IMR-90 (cell line): ENCODE data around the gene DPYSL5. TPM values are rescaled to one million over a fixed set of nuclear protein-coding genes. Genes with fewer than 3 reads are reported as not detected.

Experiments
- ATAC-seq: fragments of 200-7000 bp; cut with Tn5 transposase; 2 replicates; pipeline ENCODE4 v1.9.1; 2020; ENCODE audit warnings: low read depth, mild to moderate bottlenecking, moderate library complexity
- BruUV-seq: library from RNA; stranded (reverse); fragments of 400-500 nt; replicated peaks from 2 replicates; lab custom pipeline; 2021; lab: Mats Ljungman, UMichigan
- CTCF ChIA-PET: fragments of 300-600 bp; formaldehyde crosslinking; extraction: SDS; loops from one replicate; lab custom pipeline; 2021; ENCODE audit warnings: antibody characterized with exemption; lab: Yijun Ruan, JAX
- POLR2A ChIA-PET: fragments of 300-600 bp; sonication (Branson Sonifier 250); formaldehyde crosslinking; loops from one replicate; lab custom pipeline; 2022; ENCODE audit warnings: antibody characterized with exemption; ENCODE audit not compliant: unreplicated experiment; lab: Charles Lee
- DNase-seq: peaks from one replicate; pipeline ENCODE4 v3.0.0; 2013
- H2AFZ ChIP-seq: replicated peaks from 2 replicates; pipeline ENCODE3; 2013; ENCODE audit warnings: low read length, mild to moderate bottlenecking; ENCODE audit not compliant: poor library complexity
- H2AK5ac ChIP-seq: 2 replicates; pipeline ENCODE4 v1.6.1; 2013; ENCODE audit warnings: low read depth, low read length, inconsistent platforms
- H2AK9ac ChIP-seq: replicated peaks from 2 replicates; pipeline ENCODE3; 2013; ENCODE audit warnings: mild to moderate bottlenecking, low read depth, low read length, moderate library complexity; ENCODE audit not compliant: poor library complexity
- H2BK120ac ChIP-seq: 2 replicates; pipeline ENCODE4 v1.6.1; 2013; ENCODE audit warnings: low read depth, low read length, inconsistent platforms
- H2BK15ac ChIP-seq: 3 replicates; pipeline ENCODE4 v1.6.1; 2013; ENCODE audit warnings: low read depth, low read length, inconsistent platforms
- H2BK20ac ChIP-seq: 2 replicates; pipeline ENCODE4 v1.6.1; 2013; ENCODE audit warnings: low read depth, mild to moderate bottlenecking, inconsistent platforms, low read length, moderate library complexity
- H2BK5ac ChIP-seq: 2 replicates; pipeline ENCODE4 v1.6.1; 2013; ENCODE audit warnings: mild to moderate bottlenecking, low read depth, low read length, inconsistent platforms; ENCODE audit not compliant: poor library complexity, severe bottlenecking
- H3K14ac ChIP-seq: replicated peaks from 2 replicates; pipeline ENCODE4 v1.6.1; 2013; ENCODE audit warnings: low read depth, low read length, inconsistent platforms
- H3K18ac ChIP-seq: 2 replicates; pipeline ENCODE4 v1.6.1; 2013; ENCODE audit warnings: low read depth, low read length, control low read depth
- H3K23ac ChIP-seq: 2 replicates; pipeline ENCODE4 v1.6.1; 2013; ENCODE audit warnings: low read depth, low read length, inconsistent platforms
- H3K27ac ChIP-seq: 2 replicates; pipeline ENCODE4 v1.5.1; 2013; ENCODE audit warnings: mild to moderate bottlenecking, control low read depth, low read length; ENCODE audit not compliant: insufficient read depth
- H3K27me3 ChIP-seq: 2 replicates; pipeline ENCODE4 v1.6.1; 2013; ENCODE audit warnings: low read length; ENCODE audit not compliant: control insufficient read depth, insufficient read depth
- H3K36me3 ChIP-seq: 2 replicates; pipeline ENCODE4 v1.6.1; 2013; ENCODE audit warnings: low read length, mixed read lengths; ENCODE audit not compliant: control insufficient read depth, insufficient read depth
- H3K4ac ChIP-seq: 2 replicates; pipeline ENCODE4 v1.6.1; 2013; ENCODE audit warnings: low read depth, low read length, inconsistent platforms
- H3K4me1 ChIP-seq: 2 replicates; pipeline ENCODE4 v1.6.1; 2013; ENCODE audit warnings: low read length, mixed read lengths; ENCODE audit not compliant: control insufficient read depth, insufficient read depth
- H3K4me2 ChIP-seq: 2 replicates; pipeline ENCODE4 v1.6.1; 2013; ENCODE audit warnings: low read depth, mild to moderate bottlenecking, control low read depth, low read length, moderate library complexity
- H3K4me3 ChIP-seq: 2 replicates; pipeline ENCODE4 v1.5.1; 2013; ENCODE audit warnings: low read depth, mild to moderate bottlenecking, control low read depth, low read length, moderate library complexity; ENCODE audit not compliant: insufficient read depth
- H3K56ac ChIP-seq: 2 replicates; pipeline ENCODE4 v1.6.1; 2013; ENCODE audit warnings: low read length, inconsistent platforms; ENCODE audit not compliant: insufficient read depth; ENCODE audit errors: extremely low read depth
- H3K79me1 ChIP-seq, 2 experiments: 2 replicates each; pipeline ENCODE4 v1.6.1; 2013; ENCODE audit warnings: low read length in 2 of 2, inconsistent platforms in 1 of 2, low read depth in 1 of 2
- H3K9ac ChIP-seq: 2 replicates; pipeline ENCODE4 v1.6.1; 2013; ENCODE audit warnings: low read depth, low read length, control low read depth
- H3K9me1 ChIP-seq: 2 replicates; pipeline ENCODE4 v1.6.1; 2013; ENCODE audit warnings: low read length, inconsistent platforms; ENCODE audit not compliant: insufficient read depth
- H3K9me3 ChIP-seq: 2 replicates; pipeline ENCODE4 v1.6.1; 2013; ENCODE audit warnings: low read length; ENCODE audit not compliant: control insufficient read depth, insufficient read depth
- H4K20me1 ChIP-seq: 2 replicates; pipeline ENCODE4 v1.6.1; 2013; ENCODE audit warnings: low read length, inconsistent platforms; ENCODE audit not compliant: insufficient read depth
- H4K5ac ChIP-seq: 2 replicates; pipeline ENCODE4 v1.6.1; 2013; ENCODE audit warnings: mild to moderate bottlenecking, low read depth, low read length, control low read depth
- H4K8ac ChIP-seq, 2 experiments: 2 replicates each; pipeline ENCODE4 v1.6.1; 2013; ENCODE audit warnings: low read depth in 2 of 2, low read length in 2 of 2, control low read depth in 1 of 2, inconsistent platforms in 1 of 2
- H4K91ac ChIP-seq: 2 replicates; pipeline ENCODE4 v1.6.1; 2013; ENCODE audit warnings: low read depth, low read length, inconsistent platforms; ENCODE audit not compliant: insufficient read depth
- BHLHE40 ChIP-seq: fragments of 150-350 bp; IDR thresholded peaks from 2 replicates; pipeline ENCODE4 v1.6.1; 2016; ENCODE audit warnings: mild to moderate bottlenecking, low read depth, low read length
- CEBPB ChIP-seq: IDR thresholded peaks from 2 replicates; pipeline ENCODE4 v1.6.1; 2012; ENCODE audit warnings: low read depth, low read length, improper control_type of control experiment
- CHD1 ChIP-seq: IDR thresholded peaks from 2 replicates; pipeline ENCODE4 v1.6.1; 2012; ENCODE audit warnings: low read depth, low read length, improper control_type of control experiment
- CTCF ChIP-seq: conservative IDR thresholded peaks from 2 replicates; pipeline ENCODE4 v1.5.1; 2012; ENCODE audit warnings: mild to moderate bottlenecking, low read depth, low read length, improper control_type of control experiment
- ELK1 ChIP-seq: fragments of 150-350 bp; IDR thresholded peaks from 2 replicates; pipeline ENCODE4 v1.6.1; 2016; ENCODE audit warnings: low read depth, mild to moderate bottlenecking, low read length, moderate library complexity, borderline replicate concordance
- FOS ChIP-seq: fragments of 150-350 bp; IDR thresholded peaks from 2 replicates; pipeline ENCODE4 v1.6.1; 2016; ENCODE audit warnings: low read depth, low read length
- MAFK ChIP-seq: IDR thresholded peaks from 2 replicates; pipeline ENCODE4 v1.6.1; 2012; ENCODE audit warnings: low read depth, low read length, improper control_type of control experiment
- MAZ ChIP-seq: IDR thresholded peaks from 2 replicates; pipeline ENCODE4 v1.6.1; 2012; ENCODE audit warnings: low read depth, mild to moderate bottlenecking, low read length, improper control_type of control experiment, moderate library complexity, borderline replicate concordance
- MXI1 ChIP-seq: IDR thresholded peaks from 2 replicates; pipeline ENCODE4 v1.6.1; 2012; ENCODE audit warnings: low read depth, mild to moderate bottlenecking, low read length, moderate library complexity, borderline replicate concordance
- NFE2L2 ChIP-seq: fragments of 150-350 bp; IDR thresholded peaks from 2 replicates; pipeline ENCODE4 v1.6.1; 2016; ENCODE audit warnings: low read depth, mild to moderate bottlenecking, low read length
- POLR2A ChIP-seq: IDR thresholded peaks from 2 replicates; pipeline ENCODE4 v1.6.1; 2012; ENCODE audit warnings: mild to moderate bottlenecking, low read depth, low read length
- RAD21 ChIP-seq: IDR thresholded peaks from 2 replicates; pipeline ENCODE4 v1.6.1; 2012; ENCODE audit warnings: low read length, improper control_type of control experiment
- RCOR1 ChIP-seq: IDR thresholded peaks from 2 replicates; pipeline ENCODE4 v1.6.1; 2012; ENCODE audit warnings: mild to moderate bottlenecking, low read length, improper control_type of control experiment; ENCODE audit not compliant: insufficient replicate concordance
- RFX5 ChIP-seq: IDR thresholded peaks from 2 replicates; pipeline ENCODE4 v1.8.0; 2012; ENCODE audit warnings: low read depth, mild to moderate bottlenecking, low read length, moderate library complexity
- SMC3 ChIP-seq: fragments of 150-350 bp; IDR thresholded peaks from 2 replicates; pipeline ENCODE4 v1.6.1; 2016; ENCODE audit warnings: low read depth, mild to moderate bottlenecking, antibody characterized with exemption, low read length, moderate library complexity
- USF2 ChIP-seq: fragments of 150-350 bp; IDR thresholded peaks from 2 replicates; pipeline ENCODE4 v1.6.1; 2017; ENCODE audit warnings: mild to moderate bottlenecking, antibody characterized with exemption, low read length, low read depth
- whole genome bisulfite sequencing, 2 experiments: methylation state at CpG; one replicate each; pipeline versions ENCODE4 v1.1.5 to v1.1.7; 2013; ENCODE audit warnings: missing lambda C conversion rate in 2 of 2; ENCODE audit not compliant: insufficient read length in 1 of 2; ENCODE audit errors: extremely low coverage in 2 of 2; 5-methylcytosine and 5-hydroxymethylcytosine counted together
- dilution Hi-C: fragments of 300-500 bp; cut with HindIII; formaldehyde crosslinking; loops from one replicate; pipeline ENCODE4 v1.14.3; 2018; ENCODE audit warnings: low sequenced_read_pairs; ENCODE audit not compliant: unreplicated experiment
- in situ Hi-C: fragments of 300-500 bp; cut with MboI; formaldehyde crosslinking; loops from 3 replicates; pipeline ENCODE4 v1.14.3; 2019; ENCODE audit warnings: low sequenced_read_pairs, inconsistent platforms, mixed read lengths
- intact Hi-C: fragments of 100-400 bp; cut with micrococcal nuclease; formaldehyde crosslinking; loops from 2 replicates; pipeline ENCODE4 v1.10.0; 2022
- polyA plus RNA-seq, 3 experiments: library from polyadenylated mRNA; depleted of rRNA; stranded (reverse); fragments of >200 nt; gene quantifications; 2 replicates each; pipeline ENCODE4 v1.2.3, GENCODE V29; 2012; ENCODE audit warnings: low replicate concordance in 1 of 3
- total RNA-seq: library from RNA; depleted of rRNA; stranded (reverse); fragments of >200 nt; gene quantifications from 2 replicates; pipeline ENCODE4 v1.2.3, GENCODE V29; 2012

Gene DPYSL5
- total and polyA plus RNA-seq, 2 of the 4 experiments (the other 2 are of a cell fraction), result not detected

GRCh38 chr2:26986576-26986975, 138.6 kb downstream of the DPYSL5 start:
- Histone ChIP-seq H3K4me2 (no peak overlapping the region), H2BK15ac (no peak overlapping the region), H3K56ac (no peak overlapping the region), H4K20me1 (peaks cover 14% of the 10 kb centered on the region; the same call in 1 of the 2 replicates), H3K23ac (no peak overlapping the region), H3K18ac (no peak overlapping the region), H3K36me3 (no peaks in the 10 kb centered on the region), H3K4me3 (no peak overlapping the region), H2AK9ac (no peak overlapping the region), H4K8ac (no peak overlapping the region), H3K9me1 (peaks cover 2% of the 10 kb centered on the region; the same call in 1 of the 2 replicates), H3K27me3 (no peaks in the 10 kb centered on the region; the same call in 1 of the 2 replicates), H3K14ac (no peak overlapping the region), H2BK20ac (no peak overlapping the region), H3K27ac (no peak overlapping the region), H2BK5ac (no peak overlapping the region), H3K9me3 (no peaks in the 10 kb centered on the region), H4K91ac (no peak overlapping the region), H3K4me1 (peaks cover 4% of the 10 kb centered on the region; the same call in 1 of the 2 replicates), H3K79me1 (peaks cover 0 to 3% of the 10 kb centered on the region in 2 experiments; a peak in 1 of 4 replicates), H4K5ac (no peak overlapping the region), H2AFZ (no peak overlapping the region), H3K9ac (no peak overlapping the region), H3K4ac (no peak overlapping the region), H2BK120ac (no peak overlapping the region), H2AK5ac (no peak overlapping the region)
- DNase-seq, result no peak
- 80% methylated on average over 2 of the region's 5 CpGs; no CpG with 5 or more reads in 1 of the 2 experiments for WGBS, 2 experiments
- intact Hi-C loops (no loop called here), dilution Hi-C loops (no loop called here), in situ Hi-C loops (no loop called here)
- BruUV-seq, result no TSS peak
- CTCF ChIA-PET, result no interaction called here
- POLR2A ChIA-PET, result no interaction called here
- TF ChIP-seq CTCF (no peak), BHLHE40 (no peak), CHD1 (no peak), MXI1 (no peak), MAFK (no peak), RCOR1 (no peak), MAZ (no peak), RFX5 (no peak), ELK1 (no peak), FOS (no peak), NFE2L2 (no peak), RAD21 (no peak), USF2 (no peak), SMC3 (no peak), CEBPB (no peak), POLR2A (no peak)
- ATAC-seq, result no peak
